HG03039 (cell line): ENCODE data around the gene MSI2.

Experiments used
- ATAC-seq: cut with Tn5 transposase; IDR thresholded peaks from one replicate; pipeline ENCODE4 v1.9.1; 2021; ENCODE audit warnings: mild to moderate bottlenecking, moderate library complexity; ENCODE audit not compliant: unreplicated experiment

MSI2 gene

DNA sequence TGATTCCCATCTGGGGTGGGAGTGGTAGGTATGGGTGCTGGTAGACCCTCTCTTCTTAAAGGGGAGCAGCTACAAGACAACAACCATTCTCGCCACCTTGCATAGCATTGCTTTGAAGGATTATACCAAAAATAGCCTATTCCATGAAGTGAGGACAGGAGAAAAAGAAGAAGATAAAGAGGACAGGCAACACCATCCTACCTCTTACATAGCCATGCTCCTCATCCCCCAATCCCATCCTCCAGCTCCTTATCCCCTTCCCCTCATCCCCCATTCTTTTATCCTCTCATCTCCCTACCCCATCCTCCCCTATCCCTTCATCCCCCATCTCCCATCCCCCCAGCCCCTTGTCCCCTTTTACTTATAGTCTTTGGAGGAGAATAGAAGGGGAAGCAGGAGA, 459.7 kb downstream of the MSI2 start:
- no peak for ATAC-seq

GRCh38 chr17:57718878-57719277, 462.6 kb downstream of the MSI2 start:
- no peak for ATAC-seq

GRCh38 chr17:57720386-57721035, 464.2 kb downstream of the MSI2 start:
- ATAC-seq: no peak

DNA sequence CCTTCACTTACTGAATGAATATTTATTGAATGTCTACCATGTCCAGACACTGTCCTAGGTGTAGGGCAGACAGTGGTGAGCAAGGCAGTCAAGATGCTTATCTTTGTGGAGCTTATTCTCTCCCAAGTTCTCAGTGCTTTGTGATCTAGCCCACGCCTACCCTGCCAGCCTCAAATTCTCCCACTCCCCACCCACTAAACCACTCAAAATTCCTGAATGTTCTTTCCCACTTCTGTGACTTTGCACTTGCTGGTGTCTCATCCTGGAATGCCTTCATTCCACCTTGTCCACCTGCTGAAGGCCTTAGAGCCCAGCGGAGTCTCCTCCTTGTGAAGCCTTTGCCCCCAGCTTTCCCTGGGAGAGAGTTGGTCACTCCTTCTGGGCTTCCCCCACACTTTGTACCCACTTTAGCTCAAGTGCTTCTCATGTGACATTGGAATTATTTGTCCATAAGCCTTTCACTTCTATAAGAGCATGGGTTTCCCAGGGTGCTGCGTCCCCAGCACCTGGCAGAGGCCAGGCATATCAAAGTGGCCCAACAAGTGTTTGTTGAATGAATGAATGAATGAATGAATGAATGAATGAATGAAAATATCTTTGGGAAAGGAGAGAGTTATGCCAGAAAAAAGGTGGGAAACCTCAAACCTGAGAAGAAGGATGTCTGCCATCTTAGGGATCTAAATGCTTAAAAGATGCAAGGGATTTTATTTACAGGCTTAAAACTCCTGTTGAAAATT, 465.8 kb downstream of the MSI2 start:
- no peak for ATAC-seq

- ATAC-seq: no peak
Measured at GRCh38 chr17:57722704-57723043, 466.4 kb downstream of the MSI2 start.

DNA sequence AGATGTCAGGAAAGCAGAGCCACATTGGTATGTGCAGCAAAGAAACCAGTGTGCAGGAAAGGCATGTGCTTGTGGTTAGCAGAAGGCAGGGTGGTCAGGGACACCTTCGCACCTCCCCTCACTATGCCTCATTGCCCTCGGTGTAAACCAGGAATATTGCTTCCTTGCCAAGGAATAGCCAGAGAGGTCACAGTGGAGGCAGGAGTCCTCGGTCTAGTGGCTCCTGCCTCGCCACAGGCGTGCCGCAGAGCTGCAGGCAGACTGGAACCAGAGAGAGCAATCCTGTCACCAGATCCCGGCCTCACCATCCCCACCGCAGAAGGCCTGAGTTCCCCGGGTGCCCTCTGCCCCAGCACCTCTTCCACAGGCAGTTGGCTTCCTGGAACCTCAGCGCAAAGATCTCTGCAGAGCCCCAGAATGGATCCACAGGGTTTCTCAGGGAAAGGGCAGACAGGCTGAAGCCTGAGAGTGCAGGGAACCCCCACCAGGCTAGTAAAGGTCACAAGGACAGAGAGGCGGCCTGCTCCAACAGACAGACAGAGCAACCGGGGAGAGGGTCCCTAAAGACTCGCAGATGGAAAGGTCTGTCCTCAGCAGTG, 467.2 kb downstream of the MSI2 start:
- no peak for ATAC-seq

DNA sequence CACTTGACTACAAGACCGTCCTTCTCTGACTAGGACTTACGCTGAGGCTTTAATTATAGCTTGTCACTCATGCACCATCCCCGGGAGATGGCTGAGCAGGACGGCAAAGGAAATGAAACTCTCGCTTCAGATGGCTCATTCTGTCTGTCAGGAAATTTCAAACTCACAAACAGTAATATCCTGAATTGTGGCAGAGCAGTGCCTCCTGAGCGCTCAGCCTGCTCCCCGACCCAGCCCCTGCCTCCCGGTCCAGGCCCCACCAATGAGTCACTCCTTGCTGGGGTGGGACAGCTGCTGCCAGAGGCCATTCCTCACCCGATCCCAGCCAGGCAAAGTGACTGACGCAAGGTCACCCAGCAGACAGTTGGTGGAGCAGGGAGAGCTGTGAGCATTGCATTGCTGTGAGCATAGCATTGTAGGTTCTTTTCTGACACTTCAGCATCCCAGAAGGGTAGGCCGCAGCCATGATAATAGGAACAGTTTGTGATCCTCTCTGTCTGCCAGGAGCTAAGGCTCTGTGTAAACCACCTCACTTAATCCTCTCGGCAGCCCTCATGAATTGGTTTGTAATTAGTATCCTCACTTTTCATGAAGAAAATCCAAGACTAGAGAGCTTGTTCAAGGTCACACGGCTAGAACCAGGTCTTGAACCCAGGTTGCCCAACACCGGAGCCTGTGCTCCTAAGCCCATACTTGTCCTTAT, 467.9 kb downstream of the MSI2 start:
- ATAC-seq: no peak

GRCh38 chr17:57724729-57725125, 468.4 kb downstream of the MSI2 start:
- no peak for ATAC-seq

DNA sequence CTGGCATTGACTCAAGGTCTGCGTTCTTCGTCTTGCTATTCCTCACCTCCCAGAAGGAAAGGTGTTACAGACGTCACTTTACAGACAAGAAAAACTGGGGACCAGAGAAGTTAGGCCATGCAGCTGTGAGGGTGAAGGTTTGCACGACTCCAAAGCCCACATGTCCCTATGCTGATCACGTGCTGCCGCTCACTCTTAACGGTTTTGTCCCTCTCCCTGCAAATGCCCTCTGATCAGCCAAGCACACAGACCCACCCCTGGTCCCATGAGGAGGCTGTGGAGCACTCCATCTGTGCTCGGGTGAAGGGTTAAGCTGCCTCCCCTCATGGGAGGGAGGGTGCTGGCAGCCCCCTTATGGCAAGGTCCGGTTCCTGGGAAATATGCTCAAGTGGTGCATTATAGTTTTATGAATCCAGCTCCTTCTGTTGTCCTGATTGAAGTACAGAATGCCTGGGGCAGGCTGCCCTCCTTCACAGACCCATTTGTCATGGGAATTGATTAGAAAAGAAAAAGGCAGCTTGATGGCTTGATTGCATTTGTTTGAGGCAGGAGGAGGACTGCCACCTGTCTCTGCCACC, 470.0 kb downstream of the MSI2 start:
- no peak for ATAC-seq

- no peak for ATAC-seq
Measured at GRCh38 chr17:57726838-57727237, 470.5 kb downstream of the MSI2 start.

- ATAC-seq: no peak
Measured at GRCh38 chr17:57727630-57728175, 471.4 kb downstream of the MSI2 start.

- ATAC-seq: no peak
Measured at GRCh38 chr17:57730026-57730701, 473.8 kb downstream of the MSI2 start.

GRCh38 chr17:57732062-57732461, 475.7 kb downstream of the MSI2 start:
- ATAC-seq: no peak

GRCh38 chr17:57733085-57733484, 476.8 kb downstream of the MSI2 start:
- ATAC-seq: no peak
